Measurements from ENCODE around the gene PRSS56.

PRSS56 gene

DNA sequence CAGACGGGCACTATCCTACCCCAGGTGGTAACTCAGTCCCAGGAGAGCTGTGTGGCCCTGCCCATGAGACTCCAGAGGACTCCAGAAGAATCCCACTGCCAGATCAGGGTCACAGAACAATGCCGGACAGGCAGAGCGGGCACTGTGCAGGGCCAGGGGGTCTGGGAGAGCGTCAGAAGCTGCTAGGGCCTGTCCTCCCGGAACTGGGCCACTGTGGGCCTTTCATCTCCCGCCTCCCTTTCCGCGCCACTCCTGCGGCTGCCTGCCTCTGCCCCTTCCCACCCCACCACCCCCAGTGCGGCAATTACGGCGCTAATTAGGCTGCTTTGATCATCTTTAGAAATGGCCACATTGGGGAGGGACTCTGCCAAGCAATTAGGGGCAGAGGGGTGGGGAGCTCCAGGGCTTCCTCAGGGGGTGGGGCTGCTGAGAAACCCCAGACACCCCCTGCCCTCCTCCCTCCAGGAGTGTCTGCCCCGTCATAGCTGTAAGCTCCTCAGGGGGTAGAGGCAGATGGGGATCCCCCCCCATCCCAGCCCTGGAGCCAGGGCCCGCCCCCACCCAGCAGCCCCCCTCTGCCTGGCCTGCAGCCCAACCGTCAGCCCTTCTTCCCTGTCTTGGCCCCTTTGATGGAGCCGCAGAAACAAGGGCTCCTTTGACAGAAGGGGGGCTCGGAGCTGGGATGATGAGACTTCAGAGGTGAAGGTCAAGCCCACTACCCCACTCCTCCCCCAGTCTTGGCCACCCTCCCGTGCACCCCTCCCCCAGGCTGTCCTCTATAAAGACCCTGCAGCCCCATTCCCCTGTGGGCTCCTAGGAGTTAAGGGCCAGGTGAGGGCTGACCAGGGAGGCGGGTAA lies at the start of gene PRSS56:
Gene PRSS56 (plus strand): TSS at position 808 of the 858 bp plus-strand sequence. CDS start 211 bp downstream, outside the sequence.
- DNase-seq (ENCODE audit: low read depth): no peak
- no peak within 1 kb of the TSS for H3K4me3 ChIP-seq (ENCODE audit: low read depth, low read length)
- TF ChIP-seq, protein P1, sequence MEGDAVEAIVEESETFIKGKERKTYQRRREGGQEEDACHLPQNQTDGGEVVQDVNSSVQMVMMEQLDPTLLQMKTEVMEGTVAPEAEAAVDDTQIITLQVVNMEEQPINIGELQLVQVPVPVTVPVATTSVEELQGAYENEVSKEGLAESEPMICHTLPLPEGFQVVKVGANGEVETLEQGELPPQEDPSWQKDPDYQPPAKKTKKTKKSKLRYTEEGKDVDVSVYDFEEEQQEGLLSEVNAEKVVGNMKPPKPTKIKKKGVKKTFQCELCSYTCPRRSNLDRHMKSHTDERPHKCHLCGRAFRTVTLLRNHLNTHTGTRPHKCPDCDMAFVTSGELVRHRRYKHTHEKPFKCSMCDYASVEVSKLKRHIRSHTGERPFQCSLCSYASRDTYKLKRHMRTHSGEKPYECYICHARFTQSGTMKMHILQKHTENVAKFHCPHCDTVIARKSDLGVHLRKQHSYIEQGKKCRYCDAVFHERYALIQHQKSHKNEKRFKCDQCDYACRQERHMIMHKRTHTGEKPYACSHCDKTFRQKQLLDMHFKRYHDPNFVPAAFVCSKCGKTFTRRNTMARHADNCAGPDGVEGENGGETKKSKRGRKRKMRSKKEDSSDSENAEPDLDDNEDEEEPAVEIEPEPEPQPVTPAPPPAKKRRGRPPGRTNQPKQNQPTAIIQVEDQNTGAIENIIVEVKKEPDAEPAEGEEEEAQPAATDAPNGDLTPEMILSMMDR (IDR thresholded peaks at IDR 0.05; ENCODE audit: insufficient read depth, low read depth, low read length, missing control alignments): no peak

GRCh38 chr2:232473467-232473890 lies 46.7 kb upstream of the PRSS56 start:
- no peak overlapping the region for H3K4me3 ChIP-seq (ENCODE audit: low read depth, low read length)
- DNase-seq (ENCODE audit: low read depth): no peak
- TF ChIP-seq, protein P1 (IDR thresholded peaks at IDR 0.05; ENCODE audit: insufficient read depth, low read depth, low read length, missing control alignments): no peak

DNA sequence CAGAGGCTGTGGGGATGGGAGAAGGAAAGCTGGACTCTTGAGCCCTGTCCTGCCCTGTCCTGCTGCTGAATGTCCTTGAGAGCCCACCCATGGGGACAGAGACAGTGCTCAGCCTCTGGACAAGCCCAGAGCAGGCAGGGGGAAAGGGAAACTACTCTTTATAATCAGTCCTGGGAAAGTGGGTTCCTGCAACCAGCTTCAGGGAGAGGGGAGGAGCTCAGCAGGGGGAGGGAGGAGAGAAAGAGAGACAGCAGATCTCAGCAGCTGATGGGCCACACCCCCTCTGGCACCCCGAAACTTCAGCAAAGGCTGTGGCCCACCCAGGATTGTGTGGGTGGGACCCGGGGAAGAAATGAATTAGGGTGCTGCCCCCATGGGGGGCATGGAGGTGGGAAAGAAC lies 44.1 kb upstream of the PRSS56 start:
- no peak for DNase-seq (ENCODE audit: low read depth)
- TF ChIP-seq, protein P1 (IDR thresholded peaks at IDR 0.05; ENCODE audit: insufficient read depth, low read depth, low read length, missing control alignments): no peak
- H3K4me3 ChIP-seq (ENCODE audit: low read depth, low read length): no peak overlapping the region

DNA sequence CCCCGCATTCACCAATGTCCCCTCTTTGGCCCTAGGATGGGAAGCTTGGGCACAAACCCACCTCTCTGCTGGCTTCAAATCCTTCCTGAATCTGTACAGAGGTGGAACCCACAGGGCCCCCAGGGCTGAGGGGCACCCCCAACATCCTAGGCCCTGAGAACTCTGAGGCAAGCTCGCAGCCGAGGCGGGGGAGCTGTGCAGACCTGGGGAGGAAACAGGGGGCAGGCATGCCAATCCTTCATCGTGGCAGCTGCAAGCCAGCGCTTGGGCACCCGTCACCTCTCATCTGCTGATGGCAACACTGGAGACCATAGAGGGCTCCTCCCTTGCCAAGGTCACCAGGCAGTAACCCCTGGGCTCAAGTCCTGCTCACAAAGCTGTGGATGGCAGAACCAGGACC lies 43.4 kb upstream of the PRSS56 start:
- TF ChIP-seq, protein P1 (IDR thresholded peaks at IDR 0.05; ENCODE audit: insufficient read depth, low read depth, low read length, missing control alignments): no peak
- no peak overlapping the region for H3K4me3 ChIP-seq (ENCODE audit: low read depth, low read length)
- DNase-seq (ENCODE audit: low read depth): no peak

- no peak overlapping the region for H3K4me3 ChIP-seq (ENCODE audit: low read depth, low read length)
- TF ChIP-seq, protein P1 (IDR thresholded peaks at IDR 0.05; ENCODE audit: insufficient read depth, low read depth, low read length, missing control alignments): no peak
- no peak for DNase-seq (ENCODE audit: low read depth)
Observed at GRCh38 chr2:232477751-232478510, 42.3 kb upstream of the PRSS56 start.

GRCh38 chr2:232478571-232479340 lies 41.4 kb upstream of the PRSS56 start:
- TF ChIP-seq, protein P1 (IDR thresholded peaks at IDR 0.05; ENCODE audit: insufficient read depth, low read depth, low read length, missing control alignments): no peak
- no peak overlapping the region for H3K4me3 ChIP-seq (ENCODE audit: low read depth, low read length)
- DNase-seq (ENCODE audit: low read depth): no peak
